ENCODE data around the gene FAM168A. TPM values are rescaled to one million over a fixed set of nuclear protein-coding genes. Genes with fewer than 3 reads are reported as not detected.

The FAM168A gene
- polyA plus RNA-seq, 4 donors: 5.4 to 18.8 (median 9.9) TPM

Other genes starting within 250 kb of the FAM168A start
- 1 to 10 TPM in 3 of 4 donors, under 1 TPM in 1; 0.67 to 3.3 (median 2.1) TPM for gene RELT, start 221.7 kb downstream of the FAM168A start, polyA plus RNA-seq
- gene PLEKHB1, start 48.5 kb upstream of the FAM168A start, polyA plus RNA-seq: 10 to 100 TPM in 3 of 4 donors, 1 to 10 TPM in 1; 4.1 to 20.8 (median 11.9) TPM
- gene RAB6A, start 163.0 kb upstream of the FAM168A start, polyA plus RNA-seq: 100 to 1,000 TPM in 1 of 4 donors, 10 to 100 TPM in 3; 71.8 to 127 (median 95.8) TPM
- gene MRPL48, start 189.8 kb upstream of the FAM168A start, polyA plus RNA-seq: 10 to 100 TPM; 38.9 to 74.3 (median 58.9) TPM

Data from small intestine (tissue), 4 donors.